Kidney (tissue), 14 donors: ENCODE results near the gene TSKS. TPM values are rescaled to one million over a fixed set of nuclear protein-coding genes. Genes with fewer than 3 reads are reported as not detected.

Experiments used
- DNase-seq, 5 donors: peaks; one replicate each; pipeline ENCODE4 v3.0.0-alpha.2; 2013 to 2020
- FAIRE-seq: peaks from 2 replicates; lab custom pipeline; 2012; peaks lifted over from hg19 to GRCh38; lab: Jason Lieb, UNC
- H3K27ac ChIP-seq, 2 donors: one replicate each; pipeline ENCODE4 v1.7.0; 2013; ENCODE audit warnings: low read depth in 2 of 2, low read length in 2 of 2, inconsistent platforms in 1 of 2
- H3K27me3 ChIP-seq: one replicate; pipeline ENCODE4 v1.7.1; 2013; ENCODE audit warnings: low read length, inconsistent platforms; ENCODE audit not compliant: control insufficient read depth, insufficient read depth
- H3K36me3 ChIP-seq, 3 donors: one replicate each; pipeline versions ENCODE4 v1.7.0 to v1.7.1; 2013; ENCODE audit warnings: low read length in 3 of 3, control low read depth in 1 of 3, inconsistent platforms in 1 of 3; ENCODE audit not compliant: insufficient read depth in 3 of 3, control insufficient read depth in 2 of 3
- H3K4me1 ChIP-seq, 3 donors: one replicate each; pipeline versions ENCODE4 v1.7.0 to v1.7.1; 2013; ENCODE audit warnings: low read length in 3 of 3, inconsistent platforms in 1 of 3, low read depth in 1 of 3; ENCODE audit not compliant: control insufficient read depth in 2 of 3, insufficient read depth in 2 of 3
- H3K4me3 ChIP-seq, 3 donors: one replicate each; pipeline versions ENCODE4 v1.7.0 to v1.8.1; 2013; ENCODE audit warnings: low read length in 3 of 3, control low read depth in 1 of 3, inconsistent platforms in 1 of 3
- H3K9ac ChIP-seq, 3 donors: one replicate each; pipeline versions ENCODE4 v1.7.0 to v1.7.1; 2013; ENCODE audit warnings: low read length in 3 of 3, control low read depth in 1 of 3, inconsistent platforms in 1 of 3
- H3K9me3 ChIP-seq, 3 donors: one replicate each; pipeline versions ENCODE4 v1.7.0 to v1.7.1; 2013; ENCODE audit warnings: low read length in 3 of 3, control low read depth in 1 of 3, inconsistent platforms in 1 of 3; ENCODE audit not compliant: control insufficient read depth in 2 of 3, insufficient read depth in 1 of 3
- CTCF ChIP-seq: IDR thresholded peaks from 3 replicates; pipeline ENCODE4 v1.5.1; 2012; ENCODE audit warnings: mild to moderate bottlenecking, moderate library complexity, borderline replicate concordance; ENCODE audit not compliant: insufficient read depth; ENCODE audit errors: extremely low read depth
- intact Hi-C: fragments of 100-400 bp; cut with DNase I; formaldehyde crosslinking; loops from one replicate; pipeline ENCODE4 v1.11.1; 2022
- microRNA-seq: library from miRNA; unstranded; fragments of <30 nt; microRNA quantifications from one replicate; pipeline ENCODE4 v1.2.0, GENCODE V29; 2020
- polyA plus RNA-seq: library from polyadenylated mRNA; stranded (reverse); fragments of 350-450 nt; fragmentation: Illumina TruSeq; extraction: RNeasy Lipid Tissue Mini Kit (QIAGEN cat#74804); gene quantifications from one replicate; pipeline ENCODE4 v1.2.3, GENCODE V29; 2014; ENCODE audit warnings: low read depth, low replicate concordance; ENCODE audit not compliant: insufficient read depth
- total RNA-seq: library from RNA; stranded (reverse); fragmentation: NEBNext Ultra II Directional; extraction: Animal tissue kit (Norgen Biotek cat#: 25700); gene quantifications from one replicate; pipeline ENCODE4 v1.2.1, GENCODE V29; 2021
- donor health status: control.
- donor health status: control.
- donor health status: control.
- donor health status: control.
- donor health status: control.
- donor health status: DM: yes; HTN: yes; CAD: no.
- donor health status: Normal renal cell carcinoma (clear cell type).

Gene TSKS
- total and polyA plus RNA-seq, 2 donors from 2014 or later = 0.47 to 0.50 TPM

GRCh38 chr19:49690656-49691242 lies 72.4 kb downstream of the TSKS start, which contains the start of gene CPT1C:
Gene CPT1C, plus strand, starts transcription at chr19:49691116. Its CDS starts 1,137 bp downstream, at chr19:49692253.
- no peak within 1 kb of the TSS for H3K27ac ChIP-seq
- H3K9me3 ChIP-seq = no peaks in the 10 kb centered on the region
- DNase-seq (peak; percentile 80 to 89 (median 85)), FAIRE-seq (no peak)
- no peak for TF ChIP-seq CTCF
- no peaks in the 10 kb centered on the region for H3K27me3 ChIP-seq
- H3K4me1 ChIP-seq = peaks cover 0 to 19% (median 6%) of the 10 kb centered on the region in 3 donors
- intact Hi-C loops = no loop called here
- H3K36me3 ChIP-seq = peaks cover 0 to 7% (median 5%) of the 10 kb centered on the region in 3 donors
- H3K9ac ChIP-seq = peak within 1 kb of the TSS; percentile 13 to 55 (median 46)
- H3K4me3 ChIP-seq = peak within 1 kb of the TSS; percentile 40 to 62 (median 58)

GRCh38 chr19:49690079-49690655 lies 72.9 kb downstream of the TSKS start:
- FAIRE-seq (no peak), DNase-seq (peak in 1 of 5 donors; percentile 77)
- H3K27me3 ChIP-seq = no peaks in the 10 kb centered on the region
- H3K27ac ChIP-seq = no peak overlapping the region
- peaks cover 0 to 8% (median 7%) of the 10 kb centered on the region in 3 donors for H3K36me3 ChIP-seq
- TF ChIP-seq CTCF = no peak
- intact Hi-C loops = no loop called here
- peak overlapping the region; percentile 37 to 62 (median 58) for H3K4me3 ChIP-seq
- H3K9me3 ChIP-seq = no peaks in the 10 kb centered on the region
- H3K9ac ChIP-seq = peak overlapping the region; percentile 7 to 55 (median 46)
- peaks cover 0 to 20% (median 6%) of the 10 kb centered on the region in 3 donors for H3K4me1 ChIP-seq

Small RNAs within 50 kb of the gene (microRNA-seq; reads per million reads assigned to microRNA genes)
- not detected for gene MIR6799

Other genes with a start within 250 kb of the TSKS start
- 18.4 TPM for gene RCN3, start 235.3 kb downstream of the TSKS start, total RNA-seq
- gene RCN3, start 235.3 kb downstream of the TSKS start, polyA plus RNA-seq = 27.5 TPM
- gene NOSIP, start 182.8 kb downstream of the TSKS start, total RNA-seq = 52.8 TPM
- gene NOSIP, start 182.8 kb downstream of the TSKS start, polyA plus RNA-seq = 122 TPM
- 14.9 TPM for gene PRRG2, start 182.0 kb downstream of the TSKS start, total RNA-seq
- 17.6 TPM for gene PRRG2, start 182.0 kb downstream of the TSKS start, polyA plus RNA-seq
- 27.4 TPM for gene PRR12, start 172.1 kb downstream of the TSKS start, total RNA-seq
- 4.9 TPM for gene PRR12, start 172.1 kb downstream of the TSKS start, polyA plus RNA-seq
- 92.3 TPM for gene RRAS, start 123.2 kb downstream of the TSKS start, total RNA-seq
- gene RRAS, start 123.2 kb downstream of the TSKS start, polyA plus RNA-seq = 140 TPM
- 69.0 TPM for gene SCAF1, start 121.1 kb downstream of the TSKS start, total RNA-seq
- gene SCAF1, start 121.1 kb downstream of the TSKS start, polyA plus RNA-seq = 18.1 TPM
- 84.9 TPM for gene IRF3, start 97.4 kb downstream of the TSKS start, total RNA-seq
- 64.5 TPM for gene IRF3, start 97.4 kb downstream of the TSKS start, polyA plus RNA-seq
- 14.4 TPM for gene BCL2L12, start 97.4 kb downstream of the TSKS start, total RNA-seq
- gene BCL2L12, start 97.4 kb downstream of the TSKS start, polyA plus RNA-seq = 13.5 TPM
- 119 TPM for gene PRMT1, start 86.0 kb downstream of the TSKS start, total RNA-seq
- gene PRMT1, start 86.0 kb downstream of the TSKS start, polyA plus RNA-seq = 131 TPM
- 2.1 TPM for gene ADM5, start 73.7 kb downstream of the TSKS start, total RNA-seq
- gene ADM5, start 73.7 kb downstream of the TSKS start, polyA plus RNA-seq = 0.60 TPM
- 6.0 TPM for gene CPT1C, start 72.2 kb downstream of the TSKS start, total RNA-seq
- 2.6 TPM for gene CPT1C, start 72.2 kb downstream of the TSKS start, polyA plus RNA-seq
- 70.0 TPM for gene AP2A1, start 3.7 kb upstream of the TSKS start, total RNA-seq
- 32.0 TPM for gene AP2A1, start 3.7 kb upstream of the TSKS start, polyA plus RNA-seq
- gene FUZ, start 50.0 kb upstream of the TSKS start, total RNA-seq = 26.9 TPM
- 51.2 TPM for gene FUZ, start 50.0 kb upstream of the TSKS start, polyA plus RNA-seq
- 53.2 TPM for gene MED25, start 55.0 kb upstream of the TSKS start, total RNA-seq
- 37.3 TPM for gene MED25, start 55.0 kb upstream of the TSKS start, polyA plus RNA-seq
- 118 TPM for gene PTOV1, start 87.9 kb upstream of the TSKS start, total RNA-seq
- gene PTOV1, start 87.9 kb upstream of the TSKS start, polyA plus RNA-seq = 235 TPM
- 101 TPM for gene PNKP, start 104.3 kb upstream of the TSKS start, total RNA-seq
- gene PNKP, start 104.3 kb upstream of the TSKS start, polyA plus RNA-seq = 45.5 TPM
- 33.7 TPM for gene AKT1S1, start 114.0 kb upstream of the TSKS start, total RNA-seq
- gene AKT1S1, start 114.0 kb upstream of the TSKS start, polyA plus RNA-seq = 47.2 TPM
- 43.6 TPM for gene TBC1D17, start 114.4 kb upstream of the TSKS start, total RNA-seq
- 34.8 TPM for gene TBC1D17, start 114.4 kb upstream of the TSKS start, polyA plus RNA-seq
- 12.8 TPM for gene IL4I1, start 133.6 kb upstream of the TSKS start, total RNA-seq
- 0.82 TPM for gene IL4I1, start 133.6 kb upstream of the TSKS start, polyA plus RNA-seq
- 36.4 TPM for gene ATF5, start 165.9 kb upstream of the TSKS start, total RNA-seq
- gene ATF5, start 165.9 kb upstream of the TSKS start, polyA plus RNA-seq = 22.7 TPM
- 39.0 TPM for gene NUP62, start 166.2 kb upstream of the TSKS start, total RNA-seq
- gene NUP62, start 166.2 kb upstream of the TSKS start, polyA plus RNA-seq = 17.1 TPM
- gene SIGLEC11, start 197.9 kb upstream of the TSKS start, total RNA-seq = 1.2 TPM
- 1.5 TPM for gene SIGLEC11, start 197.9 kb upstream of the TSKS start, polyA plus RNA-seq